GM18508 (cell line): ENCODE data around the gene GRK5.

Experiments
- ATAC-seq: cut with Tn5 transposase; IDR thresholded peaks from one replicate; pipeline ENCODE4 v1.9.1; 2021; ENCODE audit warnings: moderate number of reproducible peaks; ENCODE audit not compliant: insufficient read depth, unreplicated experiment

The GRK5 gene

GRCh38 chr10:119290301-119291048, 83.1 kb downstream of the GRK5 start:
- no peak for ATAC-seq

DNA sequence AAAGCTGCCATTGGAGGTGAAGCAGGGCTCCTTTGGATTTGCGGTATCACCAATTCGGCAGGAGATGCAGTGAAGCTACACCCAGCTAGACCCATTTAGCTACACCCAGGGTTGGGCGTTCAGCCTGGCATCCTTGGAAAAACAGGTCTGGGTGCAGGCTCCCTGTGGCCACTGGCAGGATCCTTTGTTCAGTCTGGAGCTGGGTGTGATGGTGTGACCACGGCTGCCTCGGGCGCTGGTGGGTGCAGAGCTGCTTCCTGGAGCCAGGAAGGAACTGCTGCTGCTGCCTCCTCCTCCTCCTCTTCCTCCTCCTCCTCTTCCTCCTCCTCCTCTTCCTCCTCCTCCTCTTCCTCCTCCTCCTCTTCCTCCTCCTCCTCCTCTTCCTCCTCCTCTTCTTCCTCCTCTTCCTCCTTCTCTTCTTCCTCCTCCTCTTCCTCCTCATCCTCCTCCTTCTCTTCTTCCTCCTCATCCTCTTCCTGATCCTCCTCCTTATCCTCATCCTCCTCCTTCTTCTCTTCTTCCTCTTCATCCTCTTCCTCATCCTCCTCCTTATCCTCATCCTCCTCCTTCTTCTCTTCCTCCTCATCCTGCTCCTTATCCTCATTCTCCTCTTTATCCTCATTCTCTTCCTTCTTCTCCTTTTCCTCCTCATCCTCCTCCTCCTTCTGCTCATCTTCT, 84.0 kb downstream of the GRK5 start:
- no peak for ATAC-seq

- ATAC-seq = no peak
Observed at GRCh38 chr10:119292968-119293760, 85.8 kb downstream of the GRK5 start.

- ATAC-seq = no peak
Observed at GRCh38 chr10:119296703-119297102, 89.3 kb downstream of the GRK5 start.

GRCh38 chr10:119297207-119297968, 90.0 kb downstream of the GRK5 start:
- ATAC-seq = no peak

DNA sequence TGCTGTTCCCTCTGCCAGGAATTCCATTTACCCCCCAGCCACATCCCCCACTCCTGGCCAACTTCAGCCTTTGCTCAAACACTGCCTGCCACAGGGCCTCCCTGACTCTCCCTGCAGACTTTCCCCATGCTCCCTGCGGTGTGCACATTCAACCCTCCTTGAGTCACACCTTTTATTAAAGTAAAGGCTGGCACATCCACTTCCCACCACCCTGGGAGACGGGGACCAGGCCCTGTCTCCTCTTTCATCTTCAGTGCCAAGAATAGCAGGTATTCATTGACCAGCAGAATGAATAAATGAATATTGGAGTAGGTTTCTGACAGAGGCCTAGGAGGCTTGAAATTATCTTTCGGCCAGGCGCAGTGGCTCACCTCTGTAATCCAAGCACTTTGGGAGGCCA, 91.4 kb downstream of the GRK5 start:
- ATAC-seq = no peak

GRCh38 chr10:119299531-119299930, 92.2 kb downstream of the GRK5 start:
- ATAC-seq = no peak

GRCh38 chr10:119301397-119301796, 94.0 kb downstream of the GRK5 start:
- no peak for ATAC-seq

DNA sequence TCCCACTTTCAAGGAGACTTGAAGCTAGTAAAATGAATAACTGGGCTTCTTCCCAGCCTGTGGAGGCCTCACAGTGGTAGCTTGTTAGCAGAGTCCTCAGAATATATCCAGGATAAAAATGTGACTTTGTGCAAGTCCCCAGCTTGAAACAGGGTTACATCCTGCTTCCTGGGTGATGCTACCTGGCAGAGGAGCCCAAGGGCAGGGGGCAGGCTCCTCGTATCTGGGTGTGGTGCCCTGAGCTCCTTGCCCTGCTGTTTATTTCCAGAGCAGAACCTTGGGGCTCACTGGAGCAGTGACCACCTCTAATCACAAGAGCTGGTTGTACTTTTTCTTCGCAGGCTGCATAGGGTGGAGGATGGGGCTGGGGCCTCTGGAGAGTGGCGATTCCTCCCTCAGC, 94.8 kb downstream of the GRK5 start:
- ATAC-seq = no peak

DNA sequence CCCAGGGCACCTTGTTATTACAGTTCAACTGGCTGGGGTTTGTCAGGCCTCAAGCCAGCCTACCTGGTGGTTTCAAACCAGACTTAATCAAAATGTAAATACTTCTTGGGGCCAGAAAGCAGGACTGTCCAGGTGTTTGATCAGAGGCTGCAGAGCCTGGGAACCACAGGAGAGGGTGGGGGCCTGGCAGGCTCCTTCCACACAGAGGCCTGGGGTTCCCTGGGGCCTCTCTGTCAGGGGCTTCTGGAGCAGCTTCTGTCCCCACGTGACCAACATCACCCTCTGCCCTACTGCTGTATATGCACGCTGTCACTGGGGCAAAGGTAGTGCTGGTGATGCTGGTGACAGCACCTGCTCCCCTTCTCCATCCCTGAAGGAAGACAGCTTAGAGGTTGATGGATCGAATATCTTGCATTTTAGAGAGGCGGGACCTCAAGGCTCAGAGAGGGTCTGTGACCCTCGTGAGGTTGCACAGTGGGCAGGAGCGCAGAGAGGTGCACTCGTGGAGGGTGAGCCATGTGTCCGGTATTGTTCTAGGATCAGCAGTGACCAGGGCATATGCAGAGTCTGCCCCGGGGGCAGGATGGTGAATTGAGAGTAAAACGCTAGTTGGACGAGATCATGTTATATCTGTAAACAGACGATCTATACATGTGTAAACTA, 95.4 kb downstream of the GRK5 start:
- no peak for ATAC-seq

GRCh38 chr10:119303886-119304285, 96.5 kb downstream of the GRK5 start:
- ATAC-seq = no peak

DNA sequence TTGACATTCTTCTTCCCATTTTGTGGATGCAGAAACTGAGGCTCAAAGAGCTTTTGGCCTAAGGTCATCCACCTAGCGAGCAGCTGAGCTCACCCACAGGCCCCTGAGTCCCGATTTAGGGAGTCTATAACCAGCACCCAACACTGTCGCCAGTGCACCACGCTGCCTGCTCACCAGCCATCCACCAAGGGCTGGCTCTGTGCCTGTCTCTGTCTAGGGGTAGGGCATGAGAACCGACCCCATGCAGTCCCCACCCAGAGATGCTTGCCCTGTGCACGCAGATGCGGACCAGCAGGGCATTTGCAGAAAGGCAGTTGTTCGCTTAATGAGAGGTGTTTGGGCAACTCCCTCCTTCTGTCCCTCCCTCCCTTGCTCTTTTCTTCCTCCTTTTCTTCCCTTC, 97.2 kb downstream of the GRK5 start:
- ATAC-seq = no peak

GRCh38 chr10:119305860-119306513, 98.6 kb downstream of the GRK5 start:
- peak; percentile 36 for ATAC-seq

DNA sequence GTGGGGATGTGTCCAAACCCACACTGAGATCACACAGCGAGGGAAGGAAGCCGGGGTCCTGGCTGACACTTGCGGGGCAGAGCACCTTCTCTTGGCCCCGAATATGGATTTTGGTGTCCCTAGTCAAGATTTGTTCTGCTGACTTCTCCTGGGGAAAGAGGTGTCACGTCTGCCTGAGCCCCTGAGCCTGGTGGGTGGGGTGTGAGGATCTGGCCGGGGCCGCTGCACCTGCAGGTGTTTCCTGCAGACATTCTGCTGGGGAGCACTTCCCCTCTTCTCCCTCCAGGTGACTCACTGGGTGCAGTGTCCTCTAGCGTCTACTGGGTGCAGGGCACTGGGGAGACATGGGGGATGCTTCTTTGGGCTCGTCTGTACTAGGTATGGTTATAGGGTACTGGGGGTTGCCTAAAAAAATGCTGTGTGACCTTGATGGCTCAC, 99.2 kb downstream of the GRK5 start:
- ATAC-seq = peak; percentile 56

DNA sequence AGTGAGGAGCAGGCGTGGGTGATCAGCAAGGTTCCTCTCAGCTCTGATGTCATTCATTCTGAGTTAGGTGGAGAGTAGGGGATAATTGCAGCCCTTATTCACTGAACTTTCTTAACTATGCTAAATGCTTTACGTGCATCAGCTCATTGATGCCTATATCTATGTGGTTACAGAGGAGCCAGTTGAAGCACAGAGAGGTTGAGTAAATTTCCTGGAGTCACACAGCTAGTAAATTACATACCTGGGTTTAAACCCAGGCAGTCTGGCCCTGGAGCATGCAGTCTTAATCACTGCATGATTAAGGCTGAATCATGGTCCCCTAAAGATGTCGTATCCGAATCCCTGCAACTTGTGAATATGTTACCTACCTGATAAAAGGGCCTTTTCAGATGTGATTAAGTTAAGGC, 99.6 kb downstream of the GRK5 start:
- ATAC-seq = no peak

DNA sequence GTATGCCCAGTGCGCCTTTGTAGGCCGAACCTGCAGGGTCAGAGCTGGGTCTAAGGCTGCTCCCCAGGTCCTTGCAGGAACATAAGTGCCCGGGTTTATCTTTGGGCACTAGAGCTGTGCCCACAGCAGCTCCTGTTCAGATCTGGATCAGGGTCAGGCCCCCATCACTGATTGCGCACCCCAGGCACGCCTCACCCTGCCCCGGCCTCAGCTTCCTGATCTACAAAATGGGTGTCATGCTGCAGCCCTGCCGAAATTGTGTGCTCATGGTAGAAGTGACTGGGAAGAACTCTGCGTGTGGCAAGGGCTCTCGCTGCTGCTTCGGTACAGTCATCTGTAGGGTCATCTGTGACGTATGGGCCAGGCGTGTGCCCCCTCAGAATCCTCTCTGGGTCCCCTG, 100.7 kb downstream of the GRK5 start:
- no peak for ATAC-seq

- ATAC-seq = no peak
Observed at GRCh38 chr10:119308551-119309422, 101.4 kb downstream of the GRK5 start.

- no peak for ATAC-seq
Observed at GRCh38 chr10:119309423-119309770, 102.0 kb downstream of the GRK5 start.

DNA sequence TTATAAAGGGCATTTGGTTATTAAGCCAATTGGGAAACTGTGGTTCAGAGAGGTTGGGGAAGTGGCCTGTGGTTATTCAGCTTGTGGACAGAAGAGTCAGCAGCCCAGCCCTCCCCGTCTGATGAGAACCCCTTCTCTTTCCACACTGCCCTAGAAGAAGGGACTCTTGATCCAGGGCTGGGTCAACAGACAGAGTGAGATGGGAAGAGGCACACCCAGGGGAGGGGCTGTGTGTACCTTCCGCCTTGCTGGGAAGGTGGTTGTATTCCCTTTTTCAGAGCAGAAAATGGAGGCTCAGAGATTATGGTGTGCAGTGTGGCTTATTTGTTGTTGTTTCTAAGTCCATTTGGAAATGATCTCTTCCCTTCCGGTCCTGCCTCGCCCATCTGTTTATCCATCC, 103.4 kb downstream of the GRK5 start:
- ATAC-seq = no peak
